Gastrocnemius medialis (tissue), 4 donors: ENCODE measurements around the gene ERC1.

Source experiments
- CTCF ChIP-seq, 5 experiments: fragments of 450-650 bp in 3 of 5; fragments of 200-600 bp in 2 of 5; sonication (generic) in 2 of 5; IDR thresholded peaks in 4 of 5; conservative IDR thresholded peaks in 1 of 5; 1 replicate in 4 of 5; 2 replicates in 1 of 5; pipeline ENCODE4 v1.5.1; 2016 to 2019; ENCODE audit warnings: antibody characterized with exemption in 5 of 5, mild to moderate bottlenecking in 3 of 5, moderate library complexity in 3 of 5
- POLR2A ChIP-seq, 2 donors: fragments of 450-650 bp; IDR thresholded peaks; one replicate each; pipeline ENCODE4 v1.6.1; 2017; ENCODE audit warnings: antibody characterized with exemption in 2 of 2, mild to moderate bottlenecking in 2 of 2, moderate library complexity in 2 of 2

- TF ChIP-seq CTCF (IDR thresholded peaks at IDR 0.05 in 4 of 5, conservative IDR thresholded peaks at IDR 0.05 in 1 of 5): no peak
- TF ChIP-seq POLR2A (IDR thresholded peaks at IDR 0.05): no peak
Observed at GRCh38 chr12:1488908-1489381, 497.9 kb downstream of the ERC1 start.
